NAMALWA (cell line): ENCODE measurements around the gene CYBC1.

Source experiments
- DNase-seq: peaks from one replicate; pipeline ENCODE4 v3.0.0-alpha.2; 2015; ENCODE audit warnings: low spot score

CYBC1 gene

DNA sequence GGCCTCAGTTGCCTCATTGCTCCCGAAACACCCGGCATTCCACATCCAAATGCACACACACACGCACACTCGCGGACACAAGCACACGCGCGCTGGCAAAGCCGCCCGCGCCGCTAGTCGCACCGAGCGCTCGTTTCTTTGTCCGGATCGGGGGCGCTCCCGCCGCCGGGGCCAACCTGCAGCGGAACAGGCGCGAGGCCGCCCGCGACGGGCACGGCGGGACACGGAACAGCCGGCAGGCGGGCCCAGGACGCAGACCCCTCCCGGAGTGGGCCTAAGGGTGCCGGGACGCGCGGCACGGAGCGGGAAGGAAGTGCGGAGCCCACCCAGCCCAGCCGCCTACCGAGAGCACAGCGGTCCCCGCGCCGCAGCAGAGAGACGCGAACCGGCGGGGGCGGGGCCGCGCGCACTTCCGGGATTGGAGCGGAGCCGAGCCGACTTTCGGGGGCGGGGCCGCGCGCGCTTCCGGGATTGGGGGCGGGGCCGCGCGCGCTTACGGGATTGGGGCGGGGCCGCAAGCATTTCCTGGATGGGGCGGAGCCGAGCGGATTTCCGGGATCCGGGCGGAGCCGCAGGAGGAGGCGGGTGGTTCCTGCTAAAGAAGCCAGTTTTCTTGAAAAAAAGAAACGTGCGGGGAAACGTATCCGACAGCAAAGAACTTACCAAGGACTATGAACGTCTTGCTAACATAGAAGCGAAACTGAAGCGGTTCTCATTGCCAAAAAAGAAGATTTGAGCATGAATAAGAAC, at the start of gene CYBC1:
TSS of gene CYBC1 (minus strand) at position 396 of the 750 bp plus-strand sequence. CDS start 1,498 bp downstream, outside the sequence.
- peak; percentile 91 for DNase-seq

DNA sequence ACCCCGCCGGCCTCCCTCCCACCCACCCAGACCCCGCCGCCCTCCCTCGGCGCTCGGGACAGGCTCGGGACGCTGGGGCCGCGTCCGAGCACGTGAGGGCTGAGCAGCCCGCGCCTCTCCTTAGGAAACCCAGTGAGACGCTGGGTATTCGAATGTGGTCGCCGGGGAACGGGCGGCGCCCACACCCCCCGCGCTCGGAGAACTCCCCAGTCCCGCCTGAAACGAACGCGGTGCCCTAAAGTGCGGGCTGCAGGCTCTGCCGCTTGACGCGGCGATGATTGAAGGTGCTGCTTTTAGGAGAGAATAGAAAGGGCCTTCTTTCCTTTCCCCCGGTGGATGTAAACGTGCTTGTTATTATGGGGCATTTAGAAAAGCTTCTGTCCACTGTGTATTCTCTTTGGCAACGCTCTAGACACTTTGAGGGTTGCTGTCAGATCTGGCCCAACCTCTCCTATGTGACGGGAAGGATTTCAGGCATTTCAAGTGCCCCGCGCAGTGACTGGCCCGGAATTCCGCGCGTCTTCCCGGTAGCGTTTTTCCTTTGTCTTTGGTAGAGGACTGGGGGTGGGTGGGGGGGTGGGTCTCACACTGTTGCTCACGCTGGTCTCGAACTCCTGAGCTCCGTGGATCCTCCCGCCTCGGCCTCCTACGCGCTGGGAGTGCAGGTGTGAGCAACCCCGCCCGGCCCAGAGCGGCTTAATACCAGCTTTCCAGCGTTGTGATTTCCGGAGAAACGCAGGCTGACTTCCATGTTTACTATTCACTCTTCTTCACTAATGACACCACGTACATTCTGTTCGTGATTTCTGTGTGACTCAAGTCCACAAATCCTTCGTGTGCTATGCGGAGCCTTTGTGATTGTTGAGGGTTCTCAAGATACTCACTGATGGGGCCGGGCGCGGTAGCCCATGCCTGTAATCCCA, 47.2 kb upstream of the CYBC1 start:
- DNase-seq: peak; percentile 67

DNA sequence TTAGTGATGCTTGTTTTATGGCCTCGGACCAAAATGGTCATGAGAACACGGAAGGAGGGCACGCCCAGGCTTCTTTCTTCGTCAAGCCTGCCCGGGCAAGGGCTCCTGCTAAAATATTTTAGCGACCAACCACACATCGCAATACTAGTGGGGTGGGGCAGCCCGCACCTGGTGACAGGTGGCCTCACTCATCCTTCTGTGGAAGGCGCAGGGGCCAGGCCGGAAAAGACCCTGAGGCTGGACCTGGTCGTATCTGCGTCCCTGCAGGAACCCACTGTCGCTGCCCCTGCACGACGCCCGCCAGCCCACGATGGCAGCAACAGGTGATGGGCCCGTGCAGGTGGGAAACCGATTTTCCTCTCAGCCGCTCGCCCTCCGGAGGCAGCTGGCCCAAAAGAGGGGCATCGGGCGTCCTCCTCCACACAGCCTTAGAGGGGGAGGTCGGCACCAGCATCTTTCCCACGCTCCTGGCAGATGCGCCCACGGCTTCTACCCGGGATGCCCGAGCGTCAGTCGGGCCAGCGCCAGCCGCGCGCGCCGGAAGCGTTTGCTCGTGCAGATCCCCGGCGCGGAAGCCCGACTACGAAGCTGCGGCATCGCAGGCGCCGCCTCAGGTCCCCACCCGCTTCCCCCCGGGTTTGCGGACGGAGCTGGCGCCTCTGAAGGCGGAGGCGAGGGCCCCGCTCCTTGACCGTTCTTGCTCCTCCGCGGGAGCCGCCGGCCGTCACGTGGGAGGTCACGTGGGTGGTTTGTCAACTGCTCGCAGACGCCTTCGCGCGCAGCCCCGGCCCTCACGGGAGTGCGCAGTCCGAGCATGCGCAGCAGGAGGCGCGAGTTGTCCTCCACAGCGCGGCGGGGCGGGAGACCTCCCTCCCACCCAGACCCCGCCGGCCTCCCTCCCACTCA, 46.2 kb upstream of the CYBC1 start:
- peak; percentile 90 for DNase-seq

DNA sequence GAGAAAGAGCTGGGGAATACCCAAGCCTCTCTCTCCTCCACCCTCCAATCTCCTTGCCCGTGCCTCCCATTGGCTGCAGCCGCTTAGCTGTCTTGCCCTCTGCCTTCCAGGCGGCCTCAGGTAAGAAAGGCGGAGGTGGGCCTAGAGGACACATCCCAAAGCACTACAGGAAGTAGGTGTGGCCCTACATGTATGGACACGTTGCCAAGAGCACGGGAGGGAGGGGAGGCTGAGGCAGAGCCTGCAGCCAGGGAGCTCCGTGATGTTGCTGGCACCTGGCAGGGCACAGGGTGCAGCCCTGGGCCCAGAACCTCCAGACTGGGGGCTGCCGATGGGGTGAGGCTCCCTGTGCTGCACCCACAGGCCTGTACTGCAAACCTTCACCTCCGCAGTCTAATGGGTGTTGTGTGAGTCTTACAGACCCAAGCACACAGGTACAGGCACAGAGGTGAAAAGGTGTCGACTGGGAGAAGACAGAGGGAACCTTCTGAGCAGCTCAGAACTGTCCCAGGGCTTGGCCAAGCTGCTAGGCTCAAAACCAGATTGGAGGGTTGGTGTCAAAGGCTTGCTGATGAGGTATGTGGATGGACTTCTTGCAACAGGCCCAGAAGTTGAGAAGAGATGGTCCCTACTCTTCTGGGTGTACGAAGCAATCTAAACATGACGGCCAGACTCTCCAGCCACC, 45.4 kb upstream of the CYBC1 start:
- DNase-seq: no peak

DNA sequence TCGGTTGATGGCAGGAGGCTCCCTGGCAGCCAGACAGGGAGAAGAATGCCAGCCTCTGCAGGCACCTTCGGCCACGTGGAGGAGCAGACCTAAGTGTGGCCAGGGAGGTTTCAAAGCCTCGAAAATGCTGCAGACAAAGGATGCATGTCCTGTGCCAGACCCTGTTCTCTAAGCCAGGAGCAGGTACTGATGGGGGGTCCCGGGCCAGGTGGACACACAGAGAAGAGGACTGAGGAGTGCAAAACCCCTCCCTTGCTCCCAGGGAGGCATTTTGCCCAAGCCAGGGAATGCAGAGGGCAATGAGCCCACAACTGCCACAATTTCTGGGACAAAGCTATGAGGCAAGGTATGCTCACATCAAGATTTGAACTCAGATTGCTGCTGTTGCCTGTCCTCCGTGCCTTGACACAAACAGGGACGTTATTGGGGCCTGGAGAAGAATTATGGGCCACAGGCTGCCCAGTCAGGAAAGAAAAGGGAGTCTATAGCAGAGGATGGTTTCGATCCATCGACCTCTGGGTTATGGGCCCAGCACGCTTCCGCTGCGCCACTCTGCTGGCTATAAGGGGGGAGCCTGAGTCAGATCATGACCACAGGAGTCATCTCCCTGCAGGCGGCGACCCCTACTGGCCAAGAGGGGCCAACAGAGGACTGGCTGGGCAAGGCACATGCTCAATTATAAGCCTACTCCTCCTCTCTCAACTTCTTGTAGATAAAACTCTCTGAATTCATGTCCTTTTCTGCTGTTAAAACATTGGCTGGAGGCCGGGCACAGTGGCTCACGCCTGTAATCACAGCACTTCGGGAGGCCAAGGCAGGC, 43.9 kb upstream of the CYBC1 start:
- DNase-seq: peak; percentile 93

DNA sequence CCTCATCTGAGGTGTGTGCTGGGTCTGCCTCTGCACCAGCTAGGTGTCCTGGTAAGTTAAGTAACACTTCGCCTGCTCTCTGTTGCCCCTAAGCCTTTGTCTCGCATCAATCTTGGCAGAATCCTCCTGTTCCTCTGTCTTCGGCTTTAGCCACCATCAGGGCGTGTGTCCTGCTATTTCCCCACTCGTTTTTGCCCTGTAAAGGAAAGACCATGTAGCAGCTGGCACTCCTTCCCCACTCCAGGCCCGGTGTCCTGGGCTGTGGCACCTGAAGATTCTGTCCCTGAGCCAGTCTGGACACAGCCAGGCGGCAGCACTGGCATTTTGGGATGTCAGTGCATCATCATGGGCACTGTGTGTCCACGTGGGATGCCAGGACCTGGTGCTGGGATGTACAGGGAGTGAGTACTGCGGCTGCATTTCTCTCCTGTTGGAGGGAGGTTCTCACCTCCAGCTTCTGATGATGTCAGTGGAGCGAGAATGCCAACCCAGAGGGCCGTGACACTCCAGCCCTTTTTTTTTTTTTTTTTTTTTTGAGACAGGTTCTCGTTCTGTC, 42.8 kb upstream of the CYBC1 start:
- no peak for DNase-seq

DNA sequence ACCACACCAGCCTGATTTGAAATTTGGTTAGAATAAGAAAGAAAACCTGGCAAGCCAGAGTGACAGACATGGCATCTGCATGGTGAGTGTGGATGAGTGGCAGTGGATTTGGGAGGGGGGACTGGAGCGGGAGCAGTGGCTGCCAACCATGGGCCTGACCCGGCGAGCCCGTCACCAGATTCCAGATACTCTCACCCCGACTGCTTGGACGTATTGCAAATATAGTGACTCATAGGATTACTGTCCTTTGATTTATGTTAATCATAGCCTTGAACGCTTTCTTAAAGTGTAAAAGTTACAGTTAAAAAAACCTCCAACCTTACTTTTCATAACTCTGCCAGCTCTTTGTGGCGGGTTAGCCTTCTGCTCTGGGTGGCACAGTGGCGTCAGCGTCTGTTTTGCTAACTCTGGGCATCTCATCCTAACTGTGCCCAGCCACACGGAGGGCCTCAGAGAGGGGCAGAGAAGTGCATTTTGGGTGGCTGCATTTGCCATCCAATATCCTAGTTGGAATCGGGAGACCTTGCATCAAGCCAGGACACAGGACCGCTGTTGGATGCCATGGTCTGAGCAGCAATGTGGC, 42.2 kb upstream of the CYBC1 start:
- DNase-seq: no peak

- no peak for DNase-seq
Measured at GRCh38 chr17:82491533-82491932, 41.0 kb upstream of the CYBC1 start.

DNA sequence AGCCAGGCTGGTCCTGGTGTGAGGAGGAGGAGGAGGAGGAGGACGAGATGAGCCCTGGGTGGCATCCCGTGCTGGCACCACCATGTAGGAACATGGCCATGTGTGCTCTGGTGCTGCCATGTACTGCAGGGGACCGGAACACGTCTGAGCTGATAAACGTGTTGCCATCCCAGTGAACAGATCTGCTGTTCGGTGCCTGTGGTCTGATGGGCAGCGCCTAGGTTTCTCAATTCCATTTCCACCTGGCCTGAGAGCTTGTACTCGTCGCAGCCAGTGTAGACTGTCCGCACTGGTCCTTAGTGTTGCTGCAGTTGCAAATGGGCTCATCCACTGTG, 40.6 kb upstream of the CYBC1 start:
- no peak for DNase-seq

GRCh38 chr17:82490512-82491195, 40.1 kb upstream of the CYBC1 start:
- peak; percentile 89 for DNase-seq

DNA sequence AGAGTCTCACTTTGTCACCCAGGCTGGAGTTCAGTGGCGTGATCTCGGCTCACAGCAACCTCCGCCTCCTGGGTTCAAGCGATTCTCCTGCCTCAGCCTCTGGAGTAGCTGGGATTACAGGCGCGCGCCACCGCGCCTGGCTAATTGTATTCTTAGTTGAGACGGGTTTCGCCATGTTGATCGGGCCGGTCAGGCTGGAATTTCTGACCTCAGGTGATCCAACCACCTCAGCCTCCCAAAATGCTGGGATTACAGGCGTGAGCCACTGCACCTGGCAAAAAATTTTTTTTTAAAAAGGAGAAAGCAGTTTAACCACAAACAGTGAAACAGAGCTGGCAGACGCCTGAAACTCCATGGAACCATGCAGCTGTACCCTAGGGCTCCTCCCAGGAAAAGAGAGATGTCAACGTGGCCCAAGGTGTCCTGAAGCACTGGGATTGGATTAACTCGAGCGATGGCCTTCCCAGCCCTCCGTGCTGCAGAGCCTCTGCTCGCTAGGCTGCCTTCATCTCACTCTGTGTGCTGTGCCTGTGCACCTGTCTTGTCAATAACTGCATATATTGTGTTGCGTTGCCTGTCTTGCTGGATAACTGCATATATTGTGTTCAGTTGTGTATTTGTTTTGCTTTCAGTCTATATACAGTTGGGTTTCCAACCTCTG, 39.4 kb upstream of the CYBC1 start:
- DNase-seq: no peak

DNA sequence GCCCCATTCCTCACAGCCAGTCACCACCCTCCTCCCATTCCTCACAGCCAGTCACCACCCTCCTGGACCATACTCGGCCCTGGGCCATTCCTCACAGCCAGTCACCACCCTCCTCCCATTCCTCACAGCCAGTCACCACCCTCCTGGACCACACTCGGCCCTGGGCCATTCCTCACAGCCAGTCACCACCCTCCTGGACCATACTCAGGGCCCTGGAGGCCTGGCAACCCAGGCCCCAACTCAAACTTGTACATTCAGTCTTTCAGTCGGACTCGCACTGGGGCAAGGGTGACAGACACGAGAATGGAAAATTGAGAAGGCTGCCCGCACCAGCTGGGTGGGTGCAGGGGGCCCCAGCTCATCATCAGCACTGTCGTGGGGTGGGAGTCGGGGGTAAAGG, 38.6 kb upstream of the CYBC1 start:
- no peak for DNase-seq

GRCh38 chr17:82487910-82488309, 37.4 kb upstream of the CYBC1 start:
- DNase-seq: no peak

DNA sequence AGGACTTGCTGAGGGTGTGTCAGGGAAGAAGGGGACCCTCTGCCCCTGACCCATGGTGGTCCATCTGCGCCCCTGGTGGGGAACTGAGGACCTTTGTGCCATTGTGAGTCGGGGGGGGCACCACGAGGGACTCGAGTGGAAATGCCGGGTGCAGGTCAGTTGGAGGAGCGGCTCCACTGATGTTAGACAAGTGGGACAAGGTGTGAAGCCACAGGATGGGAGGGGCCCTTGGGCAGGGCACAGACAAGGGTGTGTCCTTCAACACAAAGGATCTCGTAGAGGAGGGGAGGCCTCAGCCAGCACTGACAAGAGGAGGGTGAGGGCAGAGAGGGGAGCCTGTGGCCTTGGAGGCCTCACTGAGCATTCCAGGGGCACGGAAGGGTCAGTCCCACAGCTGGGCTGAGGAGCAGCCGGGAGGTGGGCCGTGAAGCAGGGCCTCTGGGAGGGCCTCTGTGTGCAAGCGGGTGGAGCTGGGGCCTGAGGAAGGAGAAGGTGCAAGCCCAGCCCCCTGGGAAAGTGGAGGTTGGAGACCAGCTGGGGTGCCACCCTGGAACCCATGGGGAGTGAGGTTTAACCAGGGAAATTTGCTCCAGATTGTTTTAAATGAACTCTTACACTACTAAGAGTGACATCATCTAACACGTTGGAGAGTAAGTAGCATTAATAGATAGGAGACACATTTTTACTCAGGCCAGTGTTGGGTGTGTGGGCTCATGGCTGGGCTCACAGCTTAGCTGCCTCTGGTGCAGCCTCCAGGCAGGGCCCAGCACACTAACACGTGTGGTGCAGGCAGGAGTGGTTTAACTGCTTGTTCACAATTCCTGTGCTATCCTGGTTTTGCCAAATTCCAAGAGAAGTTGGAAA, 35.9 kb upstream of the CYBC1 start:
- DNase-seq: no peak

DNA sequence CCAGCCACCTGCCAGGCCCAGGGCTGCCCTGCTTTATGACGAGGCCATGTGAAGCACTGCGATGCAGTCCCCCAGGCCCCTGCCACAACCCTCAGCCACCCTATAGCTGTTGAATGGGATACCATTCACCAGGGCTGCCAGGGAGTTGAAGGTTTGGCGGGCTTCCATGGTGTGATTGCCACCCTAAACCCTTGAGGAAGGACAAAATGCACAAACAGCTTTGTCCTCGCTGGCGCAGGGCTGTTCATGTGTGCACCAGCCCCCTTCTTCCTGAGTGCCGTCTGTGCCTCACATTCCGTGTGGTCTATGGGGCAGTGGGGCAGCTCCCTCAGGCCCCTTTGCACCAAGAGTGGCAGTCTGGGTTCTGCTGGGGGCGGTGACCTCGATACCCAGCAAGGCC, 33.3 kb upstream of the CYBC1 start:
- DNase-seq: no peak

DNA sequence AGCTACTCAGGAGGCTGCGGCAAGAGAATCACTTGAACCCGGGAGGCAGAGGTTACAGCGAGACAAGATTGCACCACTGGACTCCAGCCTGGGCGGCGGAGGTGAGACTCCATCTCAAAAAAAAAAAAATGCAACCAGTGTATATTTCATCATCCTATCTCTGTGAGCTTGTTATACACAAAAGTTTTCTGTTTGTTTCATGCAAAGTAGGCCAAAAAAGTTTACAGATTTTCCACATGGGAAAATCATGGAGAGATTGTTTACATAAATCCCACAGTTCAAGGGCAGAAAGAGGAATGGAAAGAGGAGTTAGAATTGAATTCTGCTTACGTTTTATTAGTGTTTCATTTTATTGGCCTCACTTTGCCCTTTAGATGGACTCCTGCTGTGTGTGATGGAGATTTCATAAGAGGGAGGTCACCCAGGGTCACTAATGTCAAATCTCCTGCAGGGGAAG, 32.7 kb upstream of the CYBC1 start:
- DNase-seq: no peak

GRCh38 chr17:82480318-82480717, 29.8 kb upstream of the CYBC1 start:
- no peak for DNase-seq

DNA sequence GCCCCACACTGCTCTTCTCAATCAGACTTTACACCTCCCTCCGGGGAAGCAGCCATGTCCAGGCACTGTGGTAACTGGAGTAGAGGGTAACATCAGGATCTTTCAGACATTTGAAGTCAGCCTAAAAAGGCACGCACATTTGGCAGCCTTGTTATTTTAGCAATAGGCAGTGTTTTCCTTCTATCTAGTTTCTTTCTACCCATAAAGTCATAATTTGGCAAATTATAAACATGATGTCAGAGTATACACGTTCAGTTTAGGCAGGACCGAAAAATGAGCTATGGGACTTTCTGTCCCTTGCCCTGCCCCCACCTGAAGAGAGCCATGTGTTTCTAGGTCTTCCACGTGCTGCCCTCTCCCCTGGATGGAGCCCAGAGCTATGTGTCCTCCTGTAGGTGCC, 29.1 kb upstream of the CYBC1 start:
- DNase-seq: no peak
